NCI-H524 treated with DMSO at 0.1 percent for 48 hours (cell line): Measurements from ENCODE around the gene ERVMER34-1.

Source experiments
- DNase-seq: peaks from one replicate; lab custom pipeline; 2025; lab: John Stamatoyannopoulos, UW

The ERVMER34-1 gene, protein sequence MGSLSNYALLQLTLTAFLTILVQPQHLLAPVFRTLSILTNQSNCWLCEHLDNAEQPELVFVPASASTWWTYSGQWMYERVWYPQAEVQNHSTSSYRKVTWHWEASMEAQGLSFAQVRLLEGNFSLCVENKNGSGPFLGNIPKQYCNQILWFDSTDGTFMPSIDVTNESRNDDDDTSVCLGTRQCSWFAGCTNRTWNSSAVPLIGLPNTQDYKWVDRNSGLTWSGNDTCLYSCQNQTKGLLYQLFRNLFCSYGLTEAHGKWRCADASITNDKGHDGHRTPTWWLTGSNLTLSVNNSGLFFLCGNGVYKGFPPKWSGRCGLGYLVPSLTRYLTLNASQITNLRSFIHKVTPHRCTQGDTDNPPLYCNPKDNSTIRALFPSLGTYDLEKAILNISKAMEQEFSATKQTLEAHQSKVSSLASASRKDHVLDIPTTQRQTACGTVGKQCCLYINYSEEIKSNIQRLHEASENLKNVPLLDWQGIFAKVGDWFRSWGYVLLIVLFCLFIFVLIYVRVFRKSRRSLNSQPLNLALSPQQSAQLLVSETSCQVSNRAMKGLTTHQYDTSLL

DNA sequence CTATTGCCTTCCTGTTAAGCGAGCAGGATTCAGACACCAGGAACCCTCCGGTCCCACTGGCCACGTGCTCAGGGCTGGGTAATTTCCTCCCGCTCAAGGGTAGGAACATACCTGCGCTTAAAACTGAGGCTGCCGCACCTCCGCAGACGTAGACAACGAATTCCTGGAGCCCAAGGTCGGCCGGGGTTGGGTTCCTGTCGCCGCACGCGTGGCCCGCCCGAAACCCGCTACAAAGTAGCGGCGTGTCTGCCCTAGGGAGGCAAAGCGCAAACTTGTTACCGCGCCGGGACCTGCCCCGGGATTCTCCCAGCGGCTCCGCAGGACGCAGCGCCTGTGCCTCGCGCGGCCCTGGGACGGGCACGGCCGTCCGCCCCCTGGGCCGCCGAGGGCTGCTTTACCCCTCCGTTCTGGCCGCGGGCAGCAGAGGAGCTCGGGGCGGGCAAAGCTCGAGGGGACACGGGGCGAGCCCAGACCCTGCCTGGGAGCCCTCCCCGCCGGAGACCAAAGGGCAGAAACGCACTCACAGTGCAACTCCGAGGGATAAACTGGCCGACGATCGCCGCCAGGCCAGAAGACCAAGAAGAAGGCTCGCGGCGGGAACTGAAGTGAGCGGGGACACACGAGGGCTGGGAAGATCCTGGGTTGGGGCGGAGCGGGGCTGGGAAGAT is at the start of gene ERVMER34-1:
Gene ERVMER34-1, minus strand, starts transcription at position 607 of the 668 bp plus-strand sequence. CDS start 5,905 bp downstream, outside the sequence.
- no peak for DNase-seq

DNA sequence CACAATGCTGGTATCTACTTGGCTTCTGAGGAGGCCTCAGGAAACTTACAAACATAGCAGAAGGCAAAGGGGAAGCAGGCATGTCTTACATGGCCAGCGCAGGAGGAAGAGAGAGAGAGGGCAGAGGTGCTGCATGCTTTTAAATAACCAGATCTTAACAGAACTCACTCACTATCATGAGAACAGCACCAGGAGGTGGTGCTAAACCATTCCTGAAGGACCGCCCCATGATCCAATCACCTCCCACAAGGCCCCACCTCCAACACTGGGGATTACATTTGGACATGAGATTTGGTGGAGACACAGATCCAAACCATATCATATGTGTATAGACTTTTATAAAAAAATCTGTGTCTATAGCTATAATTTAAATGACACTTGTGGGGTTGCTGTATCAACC is 48.6 kb upstream of the ERVMER34-1 start:
- DNase-seq = no peak

DNA sequence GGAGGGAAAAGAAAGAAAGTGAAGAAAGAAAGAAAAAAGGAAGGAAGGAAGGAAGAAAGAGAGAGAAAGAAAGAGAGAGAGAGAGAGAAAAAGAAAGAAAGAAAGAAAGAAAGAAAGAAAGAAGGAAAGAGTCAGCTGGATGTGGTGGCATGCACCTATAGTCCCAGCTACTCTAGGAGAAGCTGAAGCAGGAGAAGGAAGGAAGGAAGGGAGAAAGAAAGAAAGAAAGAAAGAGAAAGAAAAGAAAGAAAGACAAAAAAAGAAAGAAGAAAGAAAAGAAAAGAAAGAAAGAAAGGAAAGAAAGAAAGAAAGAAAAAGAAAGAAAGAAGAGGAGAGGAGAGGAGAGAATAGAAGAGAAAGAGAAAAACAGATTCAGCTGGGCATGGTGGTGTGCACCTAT is 44.3 kb upstream of the ERVMER34-1 start:
- DNase-seq = no peak

DNA sequence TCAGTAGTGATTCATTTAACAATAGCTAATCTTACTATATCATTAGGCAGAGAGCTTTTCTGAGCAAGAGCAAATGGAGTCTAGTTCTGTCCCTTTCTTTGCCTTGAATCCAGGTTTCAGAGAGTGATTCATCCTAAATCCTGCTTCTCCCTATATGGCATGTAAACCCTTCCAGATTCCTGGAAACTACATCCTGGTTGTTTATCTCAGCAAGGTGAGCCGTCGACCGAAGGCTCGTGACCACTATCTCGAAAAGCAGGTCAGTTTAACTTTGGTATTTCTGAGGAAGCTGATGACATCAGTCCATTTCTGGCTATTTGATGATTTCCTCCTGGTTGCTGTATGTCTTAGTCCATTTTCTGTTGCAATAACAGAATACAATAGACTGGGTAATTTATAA is 40.7 kb upstream of the ERVMER34-1 start:
- no peak for DNase-seq

DNA sequence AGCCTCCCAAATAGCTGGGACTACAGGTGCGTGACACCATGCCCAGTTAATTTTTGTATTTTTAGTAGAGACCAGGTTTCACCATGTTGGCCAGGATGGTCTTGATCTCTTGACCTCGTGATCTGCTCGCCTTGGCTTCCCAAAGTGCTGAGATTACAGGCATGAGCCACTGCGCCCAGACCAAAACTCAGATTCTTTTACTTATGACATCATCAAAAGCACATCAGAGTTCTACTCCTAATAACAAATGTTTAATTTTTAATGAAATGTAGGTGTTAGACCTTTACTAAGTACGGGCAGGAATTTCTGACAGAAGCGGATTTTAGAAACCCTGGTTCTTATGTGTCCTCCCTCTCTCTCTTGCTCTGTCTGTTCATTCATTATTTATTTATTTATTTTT is 38.5 kb upstream of the ERVMER34-1 start:
- no peak for DNase-seq

DNA sequence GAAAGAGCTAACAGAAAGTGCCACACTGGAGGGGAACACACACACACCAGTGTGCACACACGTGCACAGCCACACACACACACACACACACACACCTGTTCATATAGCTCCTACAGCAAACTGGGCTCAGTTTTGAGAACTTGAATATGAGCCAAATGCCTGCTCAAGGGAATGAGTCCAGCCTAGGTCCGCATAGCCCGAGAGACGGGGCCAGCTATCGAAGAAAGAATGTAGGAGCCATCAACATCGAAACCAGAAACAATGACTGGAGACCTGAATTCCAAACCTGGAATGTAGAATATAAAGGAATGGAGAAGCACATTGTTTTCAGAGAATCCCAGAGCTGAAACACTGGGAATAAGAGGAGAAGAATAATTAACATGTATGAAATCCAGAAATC is 37.6 kb upstream of the ERVMER34-1 start:
- no peak for DNase-seq

DNA sequence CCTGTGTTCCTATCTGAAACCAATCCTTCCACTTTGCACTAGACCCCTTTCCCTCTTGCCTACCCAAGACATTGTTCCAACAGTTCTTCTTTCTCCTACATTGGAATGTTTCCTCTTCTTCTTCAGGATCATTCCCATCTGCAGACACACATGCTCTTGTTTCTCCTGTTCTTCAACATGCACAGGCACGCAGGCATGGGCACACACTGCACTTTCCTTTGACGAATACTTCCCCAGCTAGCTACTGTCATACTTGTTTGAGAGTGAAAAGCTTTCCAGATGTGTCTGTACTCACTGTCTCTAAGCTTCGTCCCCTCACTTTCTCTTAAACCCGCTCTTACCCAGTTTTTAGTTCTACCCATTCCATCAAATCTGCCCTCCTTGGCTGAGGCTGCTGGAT is 31.8 kb upstream of the ERVMER34-1 start:
- DNase-seq = no peak

DNA sequence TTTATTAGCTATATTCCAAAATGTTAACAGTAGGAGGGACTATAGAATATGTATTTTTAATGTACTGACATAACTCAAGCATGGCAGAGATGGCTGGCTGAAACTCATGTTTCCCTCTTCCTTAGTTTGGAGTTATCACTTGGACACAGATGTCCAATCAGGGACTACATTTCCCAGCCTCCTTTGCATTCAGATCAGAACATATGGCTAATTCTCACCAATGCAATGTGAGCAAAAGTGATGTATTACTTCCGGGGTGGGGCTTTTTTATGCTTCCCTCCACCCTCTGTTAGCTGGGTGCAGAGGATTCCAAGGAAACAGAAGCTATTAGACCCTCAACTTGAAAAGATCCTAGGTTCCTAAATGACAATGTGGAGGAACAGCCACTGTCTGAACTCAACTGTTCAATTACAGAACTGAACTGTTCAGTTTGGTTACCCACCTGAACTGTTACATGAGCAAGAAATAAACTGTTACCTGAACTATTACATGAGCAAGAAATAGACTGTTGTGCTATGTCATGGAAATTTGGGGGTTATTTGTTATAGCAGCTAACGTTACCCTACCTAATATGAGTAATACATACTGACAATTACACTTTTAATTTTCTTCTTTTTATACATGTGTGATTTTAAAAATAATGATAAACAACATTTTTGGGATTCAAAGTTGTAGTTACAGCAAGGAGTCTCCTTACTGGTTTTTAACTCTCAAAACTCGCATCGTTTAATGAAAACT is 29.6 kb upstream of the ERVMER34-1 start:
- DNase-seq = peak; percentile 19

DNA sequence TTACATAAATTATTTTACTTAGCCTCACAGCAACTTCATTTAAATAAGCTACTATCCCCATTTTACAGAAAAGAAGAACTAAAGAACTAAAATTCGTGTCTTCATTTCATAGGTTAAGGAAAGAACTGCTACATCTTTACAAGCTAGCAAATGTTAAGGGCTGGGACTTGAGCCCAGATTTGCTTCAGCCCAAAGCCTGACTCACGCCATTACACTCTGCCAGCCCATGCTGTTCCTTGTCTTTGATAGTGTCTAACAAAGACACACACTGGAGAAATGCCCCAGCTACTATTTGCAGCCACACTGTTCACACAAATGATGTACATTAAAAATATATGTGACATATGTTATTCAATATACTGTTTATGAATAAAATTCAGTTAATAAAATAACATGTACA is 29.0 kb upstream of the ERVMER34-1 start:
- no peak for DNase-seq

DNA sequence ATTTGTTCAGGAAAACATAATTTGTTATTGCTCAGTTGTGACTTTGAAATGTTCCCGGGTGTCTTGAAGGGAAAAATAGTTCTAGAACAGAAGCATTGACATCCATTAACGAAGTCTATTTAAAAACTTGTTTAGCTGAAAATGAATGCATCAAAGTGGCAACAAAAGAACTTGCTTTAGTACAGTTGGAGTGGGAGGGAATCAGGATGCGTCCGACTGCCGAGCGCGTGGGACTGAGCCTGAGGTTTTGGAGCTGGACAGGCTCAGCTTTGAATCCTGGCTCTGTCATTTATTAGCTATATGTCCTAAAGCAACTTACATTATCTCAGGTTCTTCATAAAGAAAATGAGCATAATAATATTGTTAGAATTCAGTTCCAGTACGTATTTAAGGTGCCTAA is 9.0 kb upstream of the ERVMER34-1 start:
- DNase-seq = no peak

DNA sequence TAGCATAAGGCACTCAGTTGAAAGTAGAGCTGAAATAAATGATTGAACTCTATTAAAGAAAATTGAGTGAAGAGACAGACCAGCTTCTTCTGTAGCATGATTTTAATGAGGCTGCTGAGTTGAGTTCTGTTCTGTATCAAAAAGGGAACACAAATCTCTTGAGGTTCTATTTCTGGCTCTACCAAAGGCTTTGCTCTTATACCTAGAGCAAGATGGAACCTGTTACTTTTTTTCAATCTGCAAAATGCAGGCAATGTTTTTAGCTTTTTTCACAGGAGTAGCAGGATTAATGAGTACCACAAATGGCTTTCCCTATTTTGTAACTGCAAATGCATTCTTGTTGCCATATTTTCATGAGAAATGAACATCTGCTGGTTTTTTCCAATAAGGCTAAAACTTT is 4.2 kb upstream of the ERVMER34-1 start:
- no peak for DNase-seq

DNA sequence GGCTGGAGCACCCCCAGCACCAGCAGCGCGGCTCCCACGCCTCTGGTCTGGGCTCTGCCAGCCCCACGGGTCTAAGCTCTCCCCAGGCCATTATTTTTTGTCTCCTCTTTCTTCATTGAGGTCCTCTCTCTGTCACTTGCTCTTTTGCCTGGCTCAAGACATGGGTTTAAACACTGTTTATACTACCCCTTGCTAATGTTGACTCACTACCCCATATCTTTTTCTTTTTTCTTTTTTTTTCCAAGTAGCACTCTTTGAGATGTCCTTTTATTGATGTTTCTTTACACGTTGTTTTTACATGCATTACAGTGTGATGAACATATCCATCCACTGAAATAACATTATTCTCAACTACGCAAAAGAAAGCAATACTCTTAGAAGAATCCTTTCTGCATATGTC is 1.7 kb upstream of the ERVMER34-1 start:
- no peak for DNase-seq

DNA sequence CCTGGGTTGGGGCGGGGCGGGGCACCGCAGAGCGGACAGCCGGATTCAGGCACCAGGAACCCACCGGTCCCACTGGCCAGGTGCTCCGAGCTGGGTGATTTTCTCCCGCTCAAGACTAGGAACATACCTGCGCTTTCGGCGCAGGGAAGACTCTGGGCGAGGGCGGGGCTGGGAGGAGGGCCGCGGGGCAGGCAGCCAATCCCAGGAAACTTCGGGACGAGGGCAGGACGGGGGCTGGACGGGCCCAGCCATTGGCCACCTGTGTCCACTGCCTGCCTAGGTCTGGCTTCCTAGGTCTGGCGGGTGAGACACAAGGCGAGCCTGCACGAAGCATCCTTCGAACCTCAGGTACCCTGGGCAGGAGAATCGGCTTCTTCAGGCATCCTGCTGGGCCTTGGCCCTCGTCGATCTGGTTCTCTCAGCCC is 274 bp upstream of the ERVMER34-1 start:
- DNase-seq = no peak

DNA sequence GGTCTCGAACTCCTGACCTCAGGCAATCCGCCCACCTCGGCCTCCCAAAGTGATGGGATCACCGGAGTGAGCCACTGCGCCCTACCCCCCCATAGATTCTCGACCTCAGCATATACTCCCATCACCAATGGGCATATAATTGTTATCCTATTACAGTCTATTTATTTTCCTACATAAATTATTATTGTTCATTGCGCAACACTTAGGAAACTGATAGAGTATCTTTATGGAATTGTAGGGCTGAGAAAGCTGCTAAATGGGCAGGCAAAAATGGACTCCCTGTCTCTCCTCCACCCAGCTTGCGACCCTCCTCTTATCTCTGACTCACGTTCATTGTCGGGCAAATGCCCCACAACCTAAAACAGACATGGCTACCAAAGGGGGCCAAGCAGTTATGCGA is 1.0 kb downstream of the ERVMER34-1 start:
- no peak for DNase-seq

DNA sequence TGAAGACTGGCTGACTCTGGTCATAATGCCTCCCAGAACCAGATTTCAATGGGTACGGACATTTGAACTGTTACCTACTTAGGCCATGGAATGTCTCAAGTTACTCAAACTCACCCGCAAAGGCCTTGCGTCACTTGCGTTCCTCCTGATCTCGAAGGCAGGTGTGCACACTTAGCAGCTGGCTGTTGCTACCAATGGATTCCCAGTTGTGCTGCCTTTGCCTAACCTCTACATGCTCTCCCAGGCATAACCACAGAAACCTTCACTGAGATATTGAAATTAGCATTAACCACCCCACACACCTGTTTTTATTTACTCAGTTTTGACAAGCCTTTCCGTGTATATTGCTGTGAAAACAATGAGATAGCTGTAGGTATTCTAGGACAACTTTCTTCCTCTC is 2.8 kb downstream of the ERVMER34-1 start:
- no peak for DNase-seq

DNA sequence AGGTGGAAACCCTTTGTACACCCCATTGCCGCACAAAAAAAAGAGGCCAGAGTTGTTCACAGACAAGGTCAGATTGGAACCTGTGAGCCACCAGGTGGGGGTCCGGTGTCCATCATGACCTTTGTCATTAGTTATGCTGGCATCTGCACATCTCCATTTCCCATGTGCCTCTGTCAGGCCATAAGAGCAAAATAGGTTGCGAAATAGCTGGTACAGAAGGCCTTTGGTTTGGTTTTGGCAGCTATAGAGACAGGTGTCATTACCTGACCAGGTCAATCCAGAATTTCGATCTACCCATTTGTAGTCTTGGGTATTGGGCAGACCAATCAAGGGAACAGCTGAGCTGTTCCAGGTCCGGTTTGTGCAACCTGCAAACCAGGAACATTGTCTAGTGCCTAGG is 6.6 kb downstream of the ERVMER34-1 start:
- DNase-seq = no peak

DNA sequence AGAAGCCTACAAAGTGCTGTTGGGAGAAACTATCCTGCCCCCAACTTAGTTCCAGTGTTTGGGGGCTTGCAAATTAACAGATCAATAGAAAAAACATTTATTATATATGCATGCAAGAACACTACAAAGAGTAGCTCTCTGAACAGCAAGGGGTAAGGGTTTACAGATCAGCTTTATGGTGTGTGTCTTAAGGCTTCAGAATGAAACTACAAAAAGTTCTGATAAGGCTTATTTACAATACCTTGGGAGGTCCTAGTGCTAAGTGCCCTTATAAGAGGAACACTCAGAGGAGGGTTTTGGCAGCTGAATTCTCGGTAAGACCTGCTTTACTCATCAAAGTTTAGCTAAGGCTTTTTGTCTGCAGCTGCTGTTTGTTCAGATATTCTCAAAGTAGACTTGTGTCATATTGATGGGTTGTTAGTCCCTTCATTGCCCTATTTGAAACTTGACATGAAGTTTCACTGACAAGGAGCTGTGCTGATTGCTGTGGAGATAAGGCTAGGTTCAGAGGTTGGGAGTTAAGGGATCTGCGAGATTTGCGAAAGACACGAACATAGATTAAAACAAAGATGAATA is 7.7 kb downstream of the ERVMER34-1 start:
- DNase-seq = no peak

DNA sequence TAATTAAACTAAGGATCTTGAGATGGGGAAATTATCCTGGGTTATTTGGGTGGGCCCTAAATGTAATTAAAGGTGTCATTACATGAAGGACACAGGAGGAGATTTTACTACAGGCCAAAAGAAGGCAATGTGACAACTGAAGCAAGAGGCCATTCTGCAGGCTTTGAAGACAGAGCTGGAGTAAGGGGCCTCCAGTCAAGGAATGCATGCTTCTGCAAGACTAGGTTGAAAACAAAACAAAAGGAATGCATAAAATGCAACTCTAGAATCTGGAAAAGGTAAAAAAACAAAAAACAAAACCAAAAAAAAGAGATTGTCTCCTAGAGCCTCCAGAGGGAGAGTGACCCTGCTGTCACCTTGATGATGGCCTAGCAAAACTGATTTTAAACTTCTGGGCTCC is 21.6 kb downstream of the ERVMER34-1 start:
- DNase-seq = no peak

DNA sequence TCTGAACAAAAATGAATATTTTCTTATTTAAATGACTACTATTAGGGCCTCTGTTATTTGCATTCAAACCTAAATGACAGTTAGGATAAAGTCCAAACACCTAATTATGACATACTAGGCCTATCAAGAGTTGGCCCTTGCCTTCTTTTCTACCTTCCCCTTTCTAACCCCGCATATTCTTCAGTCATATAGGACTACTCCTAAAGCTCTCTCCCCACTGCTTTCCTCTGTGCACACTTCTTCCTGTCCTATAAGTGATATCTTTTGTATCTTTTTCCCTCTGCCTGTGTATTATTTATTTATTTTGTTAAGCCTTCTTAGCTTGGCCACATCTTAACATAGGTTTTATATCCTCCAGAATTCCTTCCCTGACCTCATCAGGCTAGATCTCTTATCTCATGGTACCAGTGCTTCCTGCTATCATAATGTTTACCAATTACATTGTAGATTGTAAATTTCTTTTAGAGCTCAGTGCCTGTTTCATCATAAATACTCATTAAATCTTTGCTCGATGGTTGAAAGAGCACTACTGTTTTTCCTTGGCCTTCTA is 22.5 kb downstream of the ERVMER34-1 start:
- DNase-seq = no peak

DNA sequence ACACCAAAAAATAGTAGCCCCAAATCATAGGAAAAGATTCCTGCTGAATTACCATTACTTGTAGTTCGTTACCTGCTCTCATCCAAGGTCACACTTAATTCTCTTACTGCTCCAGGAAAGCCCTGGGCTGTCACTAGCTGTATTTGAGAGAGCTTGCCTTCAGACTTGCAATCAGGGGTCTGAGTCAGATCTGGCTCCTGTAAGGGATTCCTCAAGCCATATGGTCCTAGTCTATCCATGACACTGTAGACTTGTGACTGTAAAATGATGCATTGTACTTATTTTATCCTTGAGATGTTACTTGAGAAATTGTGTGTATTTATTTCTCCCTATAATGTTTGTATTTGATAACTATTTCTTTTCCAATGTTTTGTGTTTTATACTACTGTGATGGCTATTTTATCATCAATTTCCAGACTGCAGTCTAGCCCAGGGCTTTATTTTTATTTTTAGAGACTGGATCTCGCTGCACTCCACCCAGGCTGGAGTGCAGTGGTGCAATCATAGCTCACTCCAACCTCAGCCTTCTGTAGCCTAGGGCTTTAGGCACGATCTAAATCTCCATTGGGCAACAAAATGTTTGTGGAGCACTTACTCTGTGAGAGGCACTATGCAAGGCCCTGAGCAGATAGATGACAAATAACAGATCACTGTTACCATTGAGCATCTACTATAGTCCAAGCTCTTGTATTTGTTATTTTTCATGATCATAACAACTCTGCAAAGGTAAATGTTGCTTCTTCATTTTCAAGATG is 24.2 kb downstream of the ERVMER34-1 start:
- DNase-seq = no peak
